ENCODE measurements around the gene ATF1. TPM values are rescaled to one million over a fixed set of nuclear protein-coding genes. Genes with fewer than 3 reads are reported as not detected.

ATF1 gene
- 10 to 100 TPM; 17.2 to 29.3 (median 19.4) TPM for total RNA-seq

GRCh38 chr12:50763639-50764285 lies at the start of gene ATF1:
Gene ATF1, plus strand, starts transcription at chr12:50764101. Its CDS starts 16,045 bp downstream, at chr12:50780146.
- H3K27me3 ChIP-seq = no peaks in the 10 kb centered on the region
- H3K4me3 ChIP-seq = peak within 1 kb of the TSS; percentile 77 to 97
- peaks cover 0 to 56% (median 7%) of the 10 kb centered on the region in 3 donors for H3K4me1 ChIP-seq
- H3K27ac ChIP-seq = peak within 1 kb of the TSS; percentile 83 to 99 (median 97)
- H3K36me3 ChIP-seq = no peaks in the 10 kb centered on the region
- 5% methylated on average over 15 of the region's 51 CpGs; no CpG with 5 or more reads in 1 of the 2 donors for WGBS, 2 donors (ENCODE audit: low coverage in 1 of 2)
- ATAC-seq = peak; percentile 96
- peak in 1 of 4 experiments; percentile 7 for TF ChIP-seq CTCF (IDR thresholded peaks at IDR 0.05)
- no peak for TF ChIP-seq EP300 (IDR thresholded peaks at IDR 0.05)
- TF ChIP-seq POLR2A (IDR thresholded peaks at IDR 0.05) = peak; percentile 59 to 73
- TF ChIP-seq POLR2AphosphoS5 (IDR thresholded peaks at IDR 0.05) = peak; percentile 94
- no peaks in the 10 kb centered on the region for H3K9me3 ChIP-seq

GRCh38 chr12:50715174-50715573 lies 48.7 kb upstream of the ATF1 start:
- Histone ChIP-seq H3K9me3 (no peaks in the 10 kb centered on the region), H3K36me3 (peaks cover 0 to 83% of the 10 kb centered on the region in 2 donors), H3K27me3 (no peaks in the 10 kb centered on the region), H3K27ac (no peak overlapping the region), H3K4me3 (no peak overlapping the region), H3K4me1 (peaks cover 0 to 15% (median 0%) of the 10 kb centered on the region in 3 donors)
- TF ChIP-seq EP300 (IDR thresholded peaks at IDR 0.05) (no peak), POLR2AphosphoS5 (IDR thresholded peaks at IDR 0.05) (no peak), CTCF (IDR thresholded peaks at IDR 0.05) (no peak), POLR2A (IDR thresholded peaks at IDR 0.05) (no peak)
- 27 to 47% methylated on average over 1 to 2 of the region's 2 CpGs for WGBS, 2 donors (ENCODE audit: low coverage in 1 of 2)
- ATAC-seq = no peak

- H3K4me3 ChIP-seq = no peak overlapping the region
- H3K27me3 ChIP-seq = no peaks in the 10 kb centered on the region
- H3K27ac ChIP-seq = no peak overlapping the region
- peaks cover 0 to 7% (median 0%) of the 10 kb centered on the region in 3 donors for H3K4me1 ChIP-seq
- TF ChIP-seq EP300 (IDR thresholded peaks at IDR 0.05) (no peak), POLR2A (IDR thresholded peaks at IDR 0.05) (no peak), CTCF (IDR thresholded peaks at IDR 0.05) (no peak), POLR2AphosphoS5 (IDR thresholded peaks at IDR 0.05) (no peak)
- no peak for ATAC-seq
- H3K9me3 ChIP-seq = no peaks in the 10 kb centered on the region
- 92 to 94% methylated on average over 2 of the region's 2 CpGs for WGBS, 2 donors (ENCODE audit: low coverage in 1 of 2)
- peaks cover 5 to 93% of the 10 kb centered on the region in 2 donors for H3K36me3 ChIP-seq
Measured at GRCh38 chr12:50718760-50719159, 45.1 kb upstream of the ATF1 start.

GRCh38 chr12:50720085-50720484 lies 43.8 kb upstream of the ATF1 start:
- Histone ChIP-seq H3K4me3 (no peak overlapping the region), H3K4me1 (peaks cover 0 to 11% (median 0%) of the 10 kb centered on the region in 3 donors), H3K9me3 (no peaks in the 10 kb centered on the region), H3K27ac (no peak overlapping the region), H3K36me3 (peaks cover 5 to 93% of the 10 kb centered on the region in 2 donors), H3K27me3 (no peaks in the 10 kb centered on the region)
- TF ChIP-seq EP300 (IDR thresholded peaks at IDR 0.05) = no peak
- TF ChIP-seq POLR2AphosphoS5 (IDR thresholded peaks at IDR 0.05) = no peak
- TF ChIP-seq CTCF (IDR thresholded peaks at IDR 0.05) = no peak
- TF ChIP-seq POLR2A (IDR thresholded peaks at IDR 0.05) = no peak
- 83 to 87% methylated on average over 1 to 3 of the region's 3 CpGs for WGBS, 2 donors (ENCODE audit: low coverage in 1 of 2)
- no peak for ATAC-seq

GRCh38 chr12:50720501-50720900 lies 43.4 kb upstream of the ATF1 start:
- Histone ChIP-seq H3K27me3 (no peaks in the 10 kb centered on the region), H3K9me3 (no peaks in the 10 kb centered on the region), H3K27ac (no peak overlapping the region), H3K36me3 (peaks cover 5 to 93% of the 10 kb centered on the region in 2 donors), H3K4me3 (no peak overlapping the region), H3K4me1 (peaks cover 0 to 11% (median 0%) of the 10 kb centered on the region in 3 donors)
- no peak for ATAC-seq
- WGBS, 2 donors (ENCODE audit: low coverage in 1 of 2) = 78 to 85% methylated on average over 5 of the region's 5 CpGs
- TF ChIP-seq EP300 (IDR thresholded peaks at IDR 0.05) (no peak), POLR2A (IDR thresholded peaks at IDR 0.05) (no peak), CTCF (IDR thresholded peaks at IDR 0.05) (no peak), POLR2AphosphoS5 (IDR thresholded peaks at IDR 0.05) (no peak)

Measured in gastroesophageal sphincter (tissue), 4 donors.